ENCODE data around the gene MMP28.

DNA sequence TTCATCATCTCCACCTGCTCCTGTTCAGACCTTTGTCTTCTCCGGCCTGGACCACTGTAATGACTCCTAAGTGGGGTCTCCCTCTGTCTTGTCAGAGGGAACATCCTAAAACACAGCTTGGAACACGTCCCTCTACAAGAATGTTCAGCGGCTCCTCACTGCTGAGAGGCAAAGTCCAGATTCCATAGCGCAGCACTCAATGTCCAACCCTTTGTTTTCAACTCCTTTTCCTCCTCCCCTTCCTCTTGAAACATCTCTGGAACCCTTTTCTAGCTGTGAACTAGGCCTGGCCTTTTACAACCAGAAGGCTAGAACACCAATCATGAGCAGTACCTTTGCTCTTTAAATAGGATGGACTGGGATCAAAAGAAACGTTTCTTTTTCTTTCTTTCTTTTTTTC is 33.8 kb downstream of the MMP28 start:
- TF ChIP-seq RAD21 (IDR thresholded peaks at IDR 0.05; ENCODE audit: low read depth): no peak
- no peak for TF ChIP-seq MAX (IDR thresholded peaks at IDR 0.05)
- no peak for TF ChIP-seq FOXM1 (IDR thresholded peaks at IDR 0.05; ENCODE audit: borderline replicate concordance, low read depth)
- TF ChIP-seq TEAD4 (IDR thresholded peaks at IDR 0.05): no peak
- TF ChIP-seq EP300 (IDR thresholded peaks at IDR 0.05; ENCODE audit: borderline replicate concordance): no peak
- no peak for TF ChIP-seq CREB1 (IDR thresholded peaks at IDR 0.05; ENCODE audit: low read depth)
- TF ChIP-seq REST (IDR thresholded peaks at IDR 0.05; ENCODE audit: low read depth): no peak
- TF ChIP-seq TAF1 (IDR thresholded peaks at IDR 0.05; ENCODE audit: low read depth): no peak
- no peak for TF ChIP-seq YY1 (IDR thresholded peaks at IDR 0.05; ENCODE audit: low read depth)
- TF ChIP-seq CEBPB (IDR thresholded peaks at IDR 0.05): no peak
- TF ChIP-seq ZBTB7A (IDR thresholded peaks at IDR 0.05; ENCODE audit: low read depth): no peak
- no peak for TF ChIP-seq TCF12 (IDR thresholded peaks at IDR 0.05; ENCODE audit: low read depth)
